Liver (tissue), 9 donors: ENCODE results near the gene SLC11A1. TPM values are rescaled to one million over a fixed set of nuclear protein-coding genes. Genes with fewer than 3 reads are reported as not detected.

Experiments used
- DNase-seq: peaks from one replicate; pipeline ENCODE4 v3.0.0-alpha.2; 2017; ENCODE audit warnings: low spot score
- H3K27ac ChIP-seq, 2 donors: one replicate each; pipeline ENCODE4 v1.7.0; 2013; ENCODE audit warnings: inconsistent platforms in 2 of 2, low read length in 2 of 2, control low read depth in 1 of 2, low read depth in 1 of 2, mild to moderate bottlenecking in 1 of 2
- H3K27me3 ChIP-seq, 4 donors: one replicate each; pipeline versions ENCODE4 v1.6.1 to v1.7.0; 2013; ENCODE audit warnings: low read length in 3 of 4, inconsistent platforms in 1 of 4, mild to moderate bottlenecking in 1 of 4, moderate library complexity in 1 of 4; ENCODE audit not compliant: control insufficient read depth in 4 of 4, insufficient read depth in 4 of 4
- H3K36me3 ChIP-seq, 4 donors: one replicate each; pipeline versions ENCODE4 v1.6.1 to v1.7.0; 2013; ENCODE audit warnings: low read length in 3 of 4, mild to moderate bottlenecking in 3 of 4, low read depth in 1 of 4, moderate library complexity in 1 of 4; ENCODE audit not compliant: control insufficient read depth in 4 of 4, insufficient read depth in 3 of 4
- H3K4me1 ChIP-seq, 4 donors: one replicate each; pipeline versions ENCODE4 v1.6.1 to v1.7.0; 2013; ENCODE audit warnings: low read length in 3 of 4, mild to moderate bottlenecking in 3 of 4, moderate library complexity in 1 of 4; ENCODE audit not compliant: control insufficient read depth in 4 of 4, insufficient read depth in 4 of 4
- H3K4me3 ChIP-seq, 3 donors: one replicate each; pipeline versions ENCODE4 v1.6.1 to v1.7.0; 2013; ENCODE audit warnings: low read length in 3 of 3, control low read depth in 1 of 3, low read depth in 1 of 3, mild to moderate bottlenecking in 1 of 3
- H3K9ac ChIP-seq, 2 donors: one replicate each; pipeline ENCODE4 v1.7.0; 2013; ENCODE audit warnings: low read length in 2 of 2, mild to moderate bottlenecking in 2 of 2, moderate library complexity in 2 of 2, control low read depth in 1 of 2, low read depth in 1 of 2
- H3K9me3 ChIP-seq, 4 donors: one replicate each; pipeline versions ENCODE4 v1.6.1 to v1.7.0; 2013; ENCODE audit warnings: low read length in 3 of 4; ENCODE audit not compliant: control insufficient read depth in 4 of 4
- EGR1 ChIP-seq, 2 donors: IDR thresholded peaks; 2 replicates each; pipeline ENCODE4 v1.6.1; 2016 to 2018; ENCODE audit warnings: antibody characterized with exemption in 2 of 2, low read depth in 2 of 2
- FOXA1 ChIP-seq: IDR thresholded peaks from 2 replicates; pipeline ENCODE4 v1.6.1; 2016; ENCODE audit warnings: antibody characterized with exemption
- FOXA2 ChIP-seq: IDR thresholded peaks from 2 replicates; pipeline ENCODE4 v1.6.1; 2016; ENCODE audit warnings: antibody characterized with exemption
- HNF4A ChIP-seq, 2 donors: conservative IDR thresholded peaks; 2 replicates each; pipeline ENCODE4 v1.6.1; 2016; ENCODE audit warnings: antibody characterized with exemption in 2 of 2, mild to moderate bottlenecking in 2 of 2
- HNF4G ChIP-seq: IDR thresholded peaks from 2 replicates; pipeline ENCODE4 v1.6.1; 2016; ENCODE audit warnings: antibody characterized with exemption
- JUND ChIP-seq, 2 donors: IDR thresholded peaks; 2 replicates each; pipeline ENCODE4 v1.6.1; 2016; ENCODE audit warnings: antibody characterized with exemption in 2 of 2
- NR2F2 ChIP-seq: IDR thresholded peaks from 2 replicates; pipeline ENCODE4 v1.6.1; 2016; ENCODE audit warnings: antibody characterized with exemption
- RAD21 ChIP-seq, 2 donors: IDR thresholded peaks; 2 replicates each; pipeline ENCODE4 v1.6.1; 2016; ENCODE audit warnings: antibody characterized with exemption in 2 of 2, mild to moderate bottlenecking in 2 of 2
- SP1 ChIP-seq: IDR thresholded peaks from 2 replicates; pipeline ENCODE4 v1.6.1; 2018; ENCODE audit warnings: antibody characterized with exemption, mild to moderate bottlenecking
- TAF1 ChIP-seq: conservative IDR thresholded peaks from 2 replicates; pipeline ENCODE4 v1.6.1; 2016; ENCODE audit warnings: antibody characterized with exemption, mild to moderate bottlenecking
- YY1 ChIP-seq: IDR thresholded peaks from 2 replicates; pipeline ENCODE4 v1.6.1; 2016; ENCODE audit warnings: antibody characterized with exemption, mild to moderate bottlenecking
- WGBS: extraction: QIAGEN DNeasy Blood & Tissue Kit; methylation state at CpG from one replicate; pipeline ENCODE4 v1.1.7; 2013; 5-methylcytosine and 5-hydroxymethylcytosine counted together
- polyA plus RNA-seq, 2 donors: library from polyadenylated mRNA; stranded (reverse) in 1 of 2; unstranded in 1 of 2; fragments of 200-250 nt in 1 of 2; fragments of >200 nt in 1 of 2; fragmentation: Nextera tagmentation in 1 of 2; extraction: Ambion mirVana in 1 of 2; gene quantifications; one replicate each; pipeline versions ENCODE4 v1.2.1 to v1.2.3, GENCODE V29; 2013 to 2015
- total RNA-seq, 2 donors: library from RNA; depleted of rRNA; stranded (reverse); fragments of >200 nt; gene quantifications; one replicate each; pipeline ENCODE4 v1.2.3, GENCODE V29; 2014
- TF ChIP-seq, protein P1 (sequence below): IDR thresholded peaks from 2 replicates; pipeline ENCODE4 v1.6.1; 2016; ENCODE audit warnings: antibody characterized with exemption
- TF ChIP-seq, protein P2 (sequence below): IDR thresholded peaks from 2 replicates; pipeline ENCODE4 v1.6.1; 2016; ENCODE audit warnings: antibody characterized with exemption
- TF ChIP-seq, protein P3 (sequence below): fragments of 150-350 bp; IDR thresholded peaks from 2 replicates; pipeline ENCODE4 v1.5.1; 2017; ENCODE audit warnings: improper control_type of control experiment, low read depth, low read length; ENCODE audit not compliant: missing input control
- TF ChIP-seq, protein P4 (sequence below): IDR thresholded peaks from 2 replicates; pipeline ENCODE4 v1.6.1; 2016; ENCODE audit warnings: antibody characterized with exemption, mild to moderate bottlenecking
- donor health status: healthy.
- donor health status: healthy.
- donor health status: healthy.
- donor health status: healthy.
- donor health status: healthy.

The SLC11A1 gene
- total and polyA plus RNA-seq, 4 donors, result 1.4 to 23.0 (median 3.2) TPM

DNA sequence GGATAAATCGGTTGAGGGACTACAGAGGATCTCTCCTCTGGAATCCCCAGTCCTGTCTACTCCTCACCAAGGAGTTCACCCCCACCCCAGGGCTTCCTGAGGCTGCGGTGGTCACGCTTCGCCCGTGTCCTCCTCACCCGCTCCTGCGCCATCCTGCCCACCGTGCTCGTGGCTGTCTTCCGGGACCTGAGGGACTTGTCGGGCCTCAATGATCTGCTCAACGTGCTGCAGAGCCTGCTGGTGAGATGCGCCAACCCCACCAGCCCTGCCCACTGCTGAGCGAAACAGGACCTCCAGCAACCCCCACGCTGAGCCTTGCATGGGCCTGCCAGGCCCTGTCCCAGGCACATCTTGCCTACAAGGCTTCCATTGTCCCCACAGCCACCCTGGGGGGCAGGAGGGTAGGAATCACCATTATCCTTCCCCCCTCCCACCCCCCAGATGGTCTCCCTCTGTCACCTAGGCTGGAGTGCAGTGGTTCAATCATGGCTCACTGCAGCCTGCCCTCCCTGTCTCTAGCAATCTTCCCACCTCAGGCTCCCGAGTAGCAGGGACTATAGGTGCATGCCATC lies 10.9 kb downstream of the SLC11A1 start:
- Histone ChIP-seq H3K4me1 (peaks cover 6 to 23% (median 20%) of the 10 kb centered on the region in 4 donors), H3K27me3 (no peaks in the 10 kb centered on the region), H3K9me3 (no peaks in the 10 kb centered on the region), H3K36me3 (no peaks in the 10 kb centered on the region), H3K4me3 (no peak overlapping the region), H3K9ac (no peak overlapping the region), H3K27ac (no peak overlapping the region)
- no peak for DNase-seq
- WGBS, result 92% methylated on average over 16 of the region's 16 CpGs
- no peak for TF ChIP-seq RAD21 (IDR thresholded peaks at IDR 0.05)

DNA sequence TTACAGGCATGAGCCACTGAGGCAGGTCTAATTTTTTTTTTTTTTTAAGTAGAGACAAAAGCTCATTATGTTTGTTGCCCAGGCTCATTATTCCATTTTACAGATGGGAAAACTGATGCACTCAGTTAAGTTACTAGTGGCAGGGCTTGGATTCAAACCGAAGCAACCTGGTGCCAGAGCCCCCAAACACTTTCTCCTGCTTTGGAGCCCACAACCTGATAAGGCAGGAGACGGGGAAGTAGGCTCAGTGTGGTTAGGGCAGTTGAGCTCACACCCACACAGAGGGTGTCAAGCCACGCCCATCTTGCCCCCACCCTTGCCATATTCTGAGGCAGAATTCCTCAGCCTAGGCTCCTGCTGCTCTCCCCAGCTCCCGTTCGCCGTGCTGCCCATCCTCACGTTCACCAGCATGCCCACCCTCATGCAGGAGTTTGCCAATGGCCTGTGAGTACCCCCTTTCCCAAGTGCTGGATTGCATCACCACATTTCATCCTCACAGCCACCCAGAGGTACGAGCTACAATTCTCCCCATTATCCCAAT lies 11.7 kb downstream of the SLC11A1 start:
- H3K9me3 ChIP-seq, result no peaks in the 10 kb centered on the region
- WGBS, result 82% methylated on average over 8 of the region's 8 CpGs
- no peaks in the 10 kb centered on the region for H3K27me3 ChIP-seq
- no peak overlapping the region for H3K9ac ChIP-seq
- peaks cover 6 to 25% (median 22%) of the 10 kb centered on the region in 4 donors for H3K4me1 ChIP-seq
- no peak overlapping the region for H3K27ac ChIP-seq
- peak; percentile 72 for DNase-seq
- H3K4me3 ChIP-seq, result no peak overlapping the region
- H3K36me3 ChIP-seq, result no peaks in the 10 kb centered on the region
- TF ChIP-seq, protein P1, sequence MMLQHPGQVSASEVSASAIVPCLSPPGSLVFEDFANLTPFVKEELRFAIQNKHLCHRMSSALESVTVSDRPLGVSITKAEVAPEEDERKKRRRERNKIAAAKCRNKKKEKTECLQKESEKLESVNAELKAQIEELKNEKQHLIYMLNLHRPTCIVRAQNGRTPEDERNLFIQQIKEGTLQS, result no peak
- TF ChIP-seq EGR1 (IDR thresholded peaks at IDR 0.05; ENCODE audit: low read depth in 2 of 2), result no peak
- no peak for TF ChIP-seq TAF1
- no peak for TF ChIP-seq YY1
- no peak for TF ChIP-seq HNF4A (conservative IDR thresholded peaks at IDR 0.05)
- TF ChIP-seq JUND (IDR thresholded peaks at IDR 0.05), result no peak
- no peak for TF ChIP-seq FOXA2
- TF ChIP-seq HNF4G, result no peak
- TF ChIP-seq NR2F2, result no peak
- no peak for TF ChIP-seq SP1
- TF ChIP-seq, protein P2, sequence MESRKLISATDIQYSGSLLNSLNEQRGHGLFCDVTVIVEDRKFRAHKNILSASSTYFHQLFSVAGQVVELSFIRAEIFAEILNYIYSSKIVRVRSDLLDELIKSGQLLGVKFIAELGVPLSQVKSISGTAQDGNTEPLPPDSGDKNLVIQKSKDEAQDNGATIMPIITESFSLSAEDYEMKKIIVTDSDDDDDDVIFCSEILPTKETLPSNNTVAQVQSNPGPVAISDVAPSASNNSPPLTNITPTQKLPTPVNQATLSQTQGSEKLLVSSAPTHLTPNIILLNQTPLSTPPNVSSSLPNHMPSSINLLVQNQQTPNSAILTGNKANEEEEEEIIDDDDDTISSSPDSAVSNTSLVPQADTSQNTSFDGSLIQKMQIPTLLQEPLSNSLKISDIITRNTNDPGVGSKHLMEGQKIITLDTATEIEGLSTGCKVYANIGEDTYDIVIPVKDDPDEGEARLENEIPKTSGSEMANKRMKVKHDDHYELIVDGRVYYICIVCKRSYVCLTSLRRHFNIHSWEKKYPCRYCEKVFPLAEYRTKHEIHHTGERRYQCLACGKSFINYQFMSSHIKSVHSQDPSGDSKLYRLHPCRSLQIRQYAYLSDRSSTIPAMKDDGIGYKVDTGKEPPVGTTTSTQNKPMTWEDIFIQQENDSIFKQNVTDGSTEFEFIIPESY, result no peak
- no peak for TF ChIP-seq RAD21 (IDR thresholded peaks at IDR 0.05)
- TF ChIP-seq, protein P3, sequence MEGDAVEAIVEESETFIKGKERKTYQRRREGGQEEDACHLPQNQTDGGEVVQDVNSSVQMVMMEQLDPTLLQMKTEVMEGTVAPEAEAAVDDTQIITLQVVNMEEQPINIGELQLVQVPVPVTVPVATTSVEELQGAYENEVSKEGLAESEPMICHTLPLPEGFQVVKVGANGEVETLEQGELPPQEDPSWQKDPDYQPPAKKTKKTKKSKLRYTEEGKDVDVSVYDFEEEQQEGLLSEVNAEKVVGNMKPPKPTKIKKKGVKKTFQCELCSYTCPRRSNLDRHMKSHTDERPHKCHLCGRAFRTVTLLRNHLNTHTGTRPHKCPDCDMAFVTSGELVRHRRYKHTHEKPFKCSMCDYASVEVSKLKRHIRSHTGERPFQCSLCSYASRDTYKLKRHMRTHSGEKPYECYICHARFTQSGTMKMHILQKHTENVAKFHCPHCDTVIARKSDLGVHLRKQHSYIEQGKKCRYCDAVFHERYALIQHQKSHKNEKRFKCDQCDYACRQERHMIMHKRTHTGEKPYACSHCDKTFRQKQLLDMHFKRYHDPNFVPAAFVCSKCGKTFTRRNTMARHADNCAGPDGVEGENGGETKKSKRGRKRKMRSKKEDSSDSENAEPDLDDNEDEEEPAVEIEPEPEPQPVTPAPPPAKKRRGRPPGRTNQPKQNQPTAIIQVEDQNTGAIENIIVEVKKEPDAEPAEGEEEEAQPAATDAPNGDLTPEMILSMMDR, result no peak
- no peak for TF ChIP-seq FOXA1
- TF ChIP-seq, protein P4, sequence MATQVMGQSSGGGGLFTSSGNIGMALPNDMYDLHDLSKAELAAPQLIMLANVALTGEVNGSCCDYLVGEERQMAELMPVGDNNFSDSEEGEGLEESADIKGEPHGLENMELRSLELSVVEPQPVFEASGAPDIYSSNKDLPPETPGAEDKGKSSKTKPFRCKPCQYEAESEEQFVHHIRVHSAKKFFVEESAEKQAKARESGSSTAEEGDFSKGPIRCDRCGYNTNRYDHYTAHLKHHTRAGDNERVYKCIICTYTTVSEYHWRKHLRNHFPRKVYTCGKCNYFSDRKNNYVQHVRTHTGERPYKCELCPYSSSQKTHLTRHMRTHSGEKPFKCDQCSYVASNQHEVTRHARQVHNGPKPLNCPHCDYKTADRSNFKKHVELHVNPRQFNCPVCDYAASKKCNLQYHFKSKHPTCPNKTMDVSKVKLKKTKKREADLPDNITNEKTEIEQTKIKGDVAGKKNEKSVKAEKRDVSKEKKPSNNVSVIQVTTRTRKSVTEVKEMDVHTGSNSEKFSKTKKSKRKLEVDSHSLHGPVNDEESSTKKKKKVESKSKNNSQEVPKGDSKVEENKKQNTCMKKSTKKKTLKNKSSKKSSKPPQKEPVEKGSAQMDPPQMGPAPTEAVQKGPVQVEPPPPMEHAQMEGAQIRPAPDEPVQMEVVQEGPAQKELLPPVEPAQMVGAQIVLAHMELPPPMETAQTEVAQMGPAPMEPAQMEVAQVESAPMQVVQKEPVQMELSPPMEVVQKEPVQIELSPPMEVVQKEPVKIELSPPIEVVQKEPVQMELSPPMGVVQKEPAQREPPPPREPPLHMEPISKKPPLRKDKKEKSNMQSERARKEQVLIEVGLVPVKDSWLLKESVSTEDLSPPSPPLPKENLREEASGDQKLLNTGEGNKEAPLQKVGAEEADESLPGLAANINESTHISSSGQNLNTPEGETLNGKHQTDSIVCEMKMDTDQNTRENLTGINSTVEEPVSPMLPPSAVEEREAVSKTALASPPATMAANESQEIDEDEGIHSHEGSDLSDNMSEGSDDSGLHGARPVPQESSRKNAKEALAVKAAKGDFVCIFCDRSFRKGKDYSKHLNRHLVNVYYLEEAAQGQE, result no peak
